Gastroesophageal sphincter (tissue), 4 donors: ENCODE results near the gene CFDP1. TPM values are rescaled to one million over a fixed set of nuclear protein-coding genes. Genes with fewer than 3 reads are reported as not detected.

ENCODE experiments used
- ATAC-seq: fragments of 150-250 bp; one replicate; pipeline ENCODE4 v1.9.1; 2016; ENCODE audit warnings: mild to moderate bottlenecking, moderate library complexity
- H3K27ac ChIP-seq, 4 donors: fragments of 200-600 bp; sonication (generic) in 3 of 4; 1 replicate in 3 of 4; 2 replicates in 1 of 4; pipeline ENCODE4 v1.5.1; 2016 to 2019
- H3K27me3 ChIP-seq: fragments of 200-600 bp; sonication (generic); one replicate; pipeline ENCODE4 v1.5.1; 2019
- H3K36me3 ChIP-seq, 2 donors: fragments of 200-600 bp; sonication (generic); one replicate each; pipeline ENCODE4 v1.5.1; 2019; ENCODE audit warnings: control low read depth in 1 of 2
- H3K4me1 ChIP-seq, 3 donors: fragments of 200-600 bp; sonication (generic); 1 replicate in 2 of 3; 2 replicates in 1 of 3; pipeline ENCODE4 v1.5.1; 2016 to 2019; ENCODE audit warnings: control low read depth in 2 of 3
- H3K4me3 ChIP-seq, 2 donors: fragments of 200-600 bp; sonication (generic); one replicate each; pipeline ENCODE4 v1.5.1; 2019; ENCODE audit warnings: mild to moderate bottlenecking in 1 of 2, moderate library complexity in 1 of 2
- H3K9me3 ChIP-seq, 3 donors: fragments of 200-600 bp; sonication (generic); one replicate each; pipeline ENCODE4 v1.5.1; 2017 to 2019; ENCODE audit warnings: control low read depth in 2 of 3
- CTCF ChIP-seq, 4 experiments: fragments of 200-600 bp in 2 of 4; fragments of 450-650 bp in 2 of 4; sonication (generic) in 1 of 4; IDR thresholded peaks; one replicate each; pipeline ENCODE4 v1.5.1; 2017 to 2019; ENCODE audit warnings: antibody characterized with exemption in 4 of 4, mild to moderate bottlenecking in 2 of 4, moderate library complexity in 2 of 4
- EP300 ChIP-seq: sonication (generic); formaldehyde crosslinking; IDR thresholded peaks from one replicate; pipeline ENCODE4 v1.6.1; 2017; ENCODE audit warnings: antibody characterized with exemption, mild to moderate bottlenecking
- POLR2A ChIP-seq, 2 donors: fragments of 450-650 bp; IDR thresholded peaks; one replicate each; pipeline ENCODE4 v1.6.1; 2017; ENCODE audit warnings: antibody characterized with exemption in 2 of 2, mild to moderate bottlenecking in 2 of 2, moderate library complexity in 1 of 2
- POLR2AphosphoS5 ChIP-seq: sonication (generic); formaldehyde crosslinking; IDR thresholded peaks from one replicate; pipeline ENCODE4 v1.6.1; 2017; ENCODE audit warnings: antibody characterized with exemption
- WGBS, 2 donors: methylation state at CpG; one replicate each; pipeline ENCODE4 v1.1.5; 2018; ENCODE audit warnings: low coverage in 1 of 2; 5-methylcytosine and 5-hydroxymethylcytosine counted together
- total RNA-seq, 4 donors: library from RNA; depleted of rRNA; stranded (reverse); fragments of >200 nt; gene quantifications; one replicate each; pipeline ENCODE4 v1.1.0, GENCODE V29; 2016

The CFDP1 gene
- total RNA-seq, 4 donors from 2014 or later = 45.1 to 70.0 (median 50.0) TPM

- Histone ChIP-seq H3K4me1 (peaks cover 0 to 28% (median 3%) of the 10 kb centered on the region in 3 donors), H3K27ac (no peak overlapping the region), H3K4me3 (no peak overlapping the region), H3K27me3 (no peaks in the 10 kb centered on the region), H3K36me3 (peaks cover 0 to 21% of the 10 kb centered on the region in 2 donors), H3K9me3 (no peaks in the 10 kb centered on the region)
- TF ChIP-seq EP300 (no peak), POLR2A (IDR thresholded peaks at IDR 0.05) (no peak), CTCF (IDR thresholded peaks at IDR 0.05) (no peak), POLR2AphosphoS5 (no peak)
- 49 to 58% methylated on average over 2 of the region's 2 CpGs for WGBS, 2 donors
- ATAC-seq = no peak
Measured at GRCh38 chr16:75380870-75381269, 52.4 kb downstream of the CFDP1 start.

DNA sequence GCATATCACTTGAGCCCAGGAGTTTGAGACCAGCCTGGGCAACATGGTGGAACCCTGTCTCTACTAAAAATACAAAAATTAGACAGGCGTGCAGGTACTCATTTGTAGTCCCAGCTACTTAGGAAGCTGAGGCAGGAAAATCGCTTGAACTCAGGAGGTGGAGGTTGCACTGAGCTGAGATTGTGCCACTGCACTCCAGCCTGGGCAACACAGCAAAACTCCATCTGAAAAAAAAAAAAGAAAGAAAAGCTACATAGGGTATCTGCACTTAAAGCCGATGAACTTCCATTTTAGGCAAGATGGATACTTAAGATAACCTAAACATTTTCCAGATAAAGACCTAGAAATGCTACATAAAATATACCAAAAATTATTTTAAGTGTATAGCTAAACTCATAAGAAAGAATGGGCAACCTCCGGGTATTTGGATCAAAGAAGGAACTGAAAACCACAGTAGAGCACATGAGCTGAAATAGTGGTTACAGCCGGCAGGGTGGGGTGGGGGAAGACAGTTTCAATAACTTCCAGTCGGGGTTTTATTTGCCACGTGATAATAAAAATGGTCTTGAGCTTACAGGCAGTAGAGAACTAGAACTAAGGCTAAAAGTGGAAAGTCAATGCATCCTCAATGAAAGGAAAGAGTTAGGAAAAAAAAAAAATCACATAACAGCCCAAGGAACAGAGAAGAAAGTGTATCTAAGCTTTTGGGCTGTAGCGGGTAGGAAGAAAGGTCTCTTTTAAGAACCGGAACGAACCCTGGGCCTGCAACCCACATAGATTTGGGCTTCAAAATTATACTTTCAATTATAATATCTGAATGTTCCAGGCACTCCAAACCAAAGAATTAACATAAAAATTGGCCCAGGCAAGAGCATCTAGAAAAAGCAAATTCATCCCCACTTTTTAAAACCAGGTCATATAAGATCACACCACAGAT, 53.1 kb downstream of the CFDP1 start:
- Histone ChIP-seq H3K4me1 (peaks cover 0 to 21% (median 3%) of the 10 kb centered on the region in 3 donors), H3K27ac (peak overlapping the region in 1 of 4 donors; percentile 6), H3K9me3 (no peaks in the 10 kb centered on the region), H3K27me3 (no peaks in the 10 kb centered on the region), H3K4me3 (no peak overlapping the region), H3K36me3 (peaks cover 0 to 23% of the 10 kb centered on the region in 2 donors)
- peak; percentile 17 for ATAC-seq
- 58 to 71% methylated on average over 10 of the region's 10 CpGs for WGBS, 2 donors
- TF ChIP-seq EP300 (no peak), CTCF (IDR thresholded peaks at IDR 0.05) (no peak), POLR2A (IDR thresholded peaks at IDR 0.05) (no peak), POLR2AphosphoS5 (no peak)

DNA sequence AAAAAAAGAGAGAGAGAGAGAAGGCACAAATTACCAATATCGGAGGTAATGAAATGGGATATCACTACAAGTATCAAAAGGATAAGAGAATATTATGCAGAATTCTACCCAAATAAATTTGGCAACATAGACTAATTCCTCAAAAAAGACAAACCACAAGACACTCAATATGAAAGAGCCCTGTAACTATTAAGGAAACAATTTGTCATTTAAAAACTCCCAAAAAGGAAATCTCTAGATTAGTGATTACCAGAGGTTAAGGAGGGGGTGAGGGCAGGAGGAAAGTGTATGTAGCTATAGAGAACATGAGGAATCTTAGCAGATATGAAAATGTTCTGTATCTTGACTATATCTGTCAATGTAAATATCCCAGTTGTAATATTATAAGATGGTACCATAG, 54.0 kb downstream of the CFDP1 start:
- peaks cover 0 to 23% of the 10 kb centered on the region in 2 donors for H3K36me3 ChIP-seq
- H3K4me3 ChIP-seq = no peak overlapping the region
- H3K4me1 ChIP-seq = peaks cover 0 to 18% (median 3%) of the 10 kb centered on the region in 3 donors
- H3K27me3 ChIP-seq = no peaks in the 10 kb centered on the region
- no peak for ATAC-seq
- no peaks in the 10 kb centered on the region for H3K9me3 ChIP-seq
- H3K27ac ChIP-seq = no peak overlapping the region
- WGBS, 2 donors = 82 to 100% methylated on average over 1 of the region's 1 CpG
- TF ChIP-seq CTCF (IDR thresholded peaks at IDR 0.05) = no peak
- TF ChIP-seq EP300 = no peak
- TF ChIP-seq POLR2A (IDR thresholded peaks at IDR 0.05) = no peak
- no peak for TF ChIP-seq POLR2AphosphoS5

DNA sequence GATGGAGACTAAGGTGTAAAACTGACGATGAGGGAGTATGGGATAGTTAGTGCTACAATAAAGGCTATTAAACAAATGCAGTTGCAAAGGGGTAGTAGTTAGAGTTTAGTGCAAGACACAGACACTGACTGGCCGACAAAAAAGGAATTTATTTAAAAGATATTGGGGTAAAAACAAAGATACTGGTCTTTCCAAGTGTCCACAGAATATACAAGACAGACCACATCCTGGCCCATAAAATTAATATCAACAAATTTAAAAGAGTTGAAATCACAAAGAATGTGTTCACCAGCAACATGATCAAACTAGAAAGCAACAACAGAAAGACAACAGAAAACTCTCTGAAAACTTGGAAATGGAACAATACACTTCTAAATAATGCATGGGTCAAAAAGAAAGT, 54.7 kb downstream of the CFDP1 start:
- Histone ChIP-seq H3K27ac (no peak overlapping the region), H3K9me3 (no peaks in the 10 kb centered on the region), H3K36me3 (peaks cover 0 to 23% of the 10 kb centered on the region in 2 donors), H3K27me3 (no peaks in the 10 kb centered on the region), H3K4me1 (peaks cover 0 to 18% (median 3%) of the 10 kb centered on the region in 3 donors), H3K4me3 (no peak overlapping the region)
- 94 to 100% methylated on average over 2 of the region's 2 CpGs for WGBS, 2 donors
- no peak for ATAC-seq
- TF ChIP-seq EP300 = no peak
- TF ChIP-seq CTCF (IDR thresholded peaks at IDR 0.05) = no peak
- TF ChIP-seq POLR2AphosphoS5 = no peak
